Inferior parietal cortex (tissue), 1 donor: ENCODE measurements around the gene UBXN4.
"Not testable (repeated sequence)": the region's sequence is repeated elsewhere in the genome, so short reads cannot be mapped to it uniquely, and the experiment has no call there.

Experiments used
- DNase-seq: peaks from one replicate; pipeline ENCODE4 v3.0.0-alpha.2; 2016; ENCODE audit errors: extremely low spot score

Gene UBXN4, protein sequence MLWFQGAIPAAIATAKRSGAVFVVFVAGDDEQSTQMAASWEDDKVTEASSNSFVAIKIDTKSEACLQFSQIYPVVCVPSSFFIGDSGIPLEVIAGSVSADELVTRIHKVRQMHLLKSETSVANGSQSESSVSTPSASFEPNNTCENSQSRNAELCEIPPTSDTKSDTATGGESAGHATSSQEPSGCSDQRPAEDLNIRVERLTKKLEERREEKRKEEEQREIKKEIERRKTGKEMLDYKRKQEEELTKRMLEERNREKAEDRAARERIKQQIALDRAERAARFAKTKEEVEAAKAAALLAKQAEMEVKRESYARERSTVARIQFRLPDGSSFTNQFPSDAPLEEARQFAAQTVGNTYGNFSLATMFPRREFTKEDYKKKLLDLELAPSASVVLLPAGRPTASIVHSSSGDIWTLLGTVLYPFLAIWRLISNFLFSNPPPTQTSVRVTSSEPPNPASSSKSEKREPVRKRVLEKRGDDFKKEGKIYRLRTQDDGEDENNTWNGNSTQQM

DNA sequence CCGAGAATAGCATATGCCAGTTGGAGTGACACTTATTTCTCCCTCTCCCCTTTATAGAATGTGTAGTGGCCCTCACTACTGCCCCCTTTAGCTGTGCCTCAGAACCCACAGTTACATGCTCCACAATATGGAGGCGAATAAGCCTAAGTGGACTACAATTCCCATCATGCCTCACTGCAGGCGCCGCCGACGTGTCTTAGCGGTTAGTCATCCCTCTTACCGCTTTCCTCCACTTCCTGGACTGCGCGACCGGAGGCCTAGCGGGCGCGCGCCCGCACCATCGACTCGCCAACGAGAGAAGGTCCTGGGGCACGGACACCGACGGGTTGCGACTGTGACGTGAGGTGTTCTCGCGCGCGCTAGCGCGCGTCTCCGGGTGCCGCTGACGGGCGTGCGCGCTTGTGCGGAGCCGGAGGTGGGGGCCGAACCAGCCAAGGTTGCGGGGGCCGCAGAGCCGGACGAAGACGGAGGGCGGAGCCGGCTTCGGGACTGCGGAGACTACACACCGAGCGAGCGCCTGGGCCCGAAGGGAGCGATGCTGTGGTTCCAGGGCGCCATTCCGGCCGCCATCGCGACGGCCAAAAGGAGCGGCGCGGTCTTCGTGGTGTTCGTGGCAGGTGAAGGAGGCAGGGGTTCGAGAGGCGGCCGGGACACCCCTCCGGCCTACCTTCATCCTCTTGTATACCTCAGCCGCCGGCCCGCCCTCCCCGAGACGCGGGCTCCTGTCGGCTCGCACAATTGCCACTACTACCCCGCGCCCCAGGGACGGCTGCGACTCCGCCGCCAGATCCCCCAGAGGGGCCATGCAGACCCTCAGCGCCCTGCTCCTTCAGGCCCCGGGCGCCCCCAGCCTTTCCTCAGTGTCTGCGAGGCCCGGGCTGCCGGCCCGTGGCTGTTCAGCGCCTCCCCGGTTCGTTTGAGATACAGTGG is at the start of gene UBXN4:
Gene UBXN4 (plus strand): TSS at position 461 of the 930 bp plus-strand sequence. CDS start 75 bp downstream, at position 536.
- peak; percentile 98 for DNase-seq

DNA sequence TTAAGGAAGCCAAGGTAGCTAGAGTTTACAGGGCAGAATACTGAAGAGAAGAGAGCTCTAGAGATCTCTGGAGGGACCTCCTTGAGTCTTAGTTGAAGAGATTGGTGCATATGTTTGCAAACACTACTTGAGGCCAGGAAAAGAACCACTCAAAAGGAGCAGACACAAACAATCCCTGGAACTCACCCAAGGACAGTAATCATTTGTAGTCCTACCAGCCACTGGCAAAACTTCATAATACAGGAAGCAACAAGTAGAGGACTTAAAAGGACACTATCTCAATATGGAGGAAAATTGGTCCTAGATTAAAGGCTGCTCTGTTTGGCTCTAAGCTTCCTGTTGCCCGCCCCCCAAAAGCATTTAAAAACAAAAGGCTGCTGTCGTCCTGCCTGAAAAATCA is 46.9 kb upstream of the UBXN4 start:
- DNase-seq, result no peak

DNA sequence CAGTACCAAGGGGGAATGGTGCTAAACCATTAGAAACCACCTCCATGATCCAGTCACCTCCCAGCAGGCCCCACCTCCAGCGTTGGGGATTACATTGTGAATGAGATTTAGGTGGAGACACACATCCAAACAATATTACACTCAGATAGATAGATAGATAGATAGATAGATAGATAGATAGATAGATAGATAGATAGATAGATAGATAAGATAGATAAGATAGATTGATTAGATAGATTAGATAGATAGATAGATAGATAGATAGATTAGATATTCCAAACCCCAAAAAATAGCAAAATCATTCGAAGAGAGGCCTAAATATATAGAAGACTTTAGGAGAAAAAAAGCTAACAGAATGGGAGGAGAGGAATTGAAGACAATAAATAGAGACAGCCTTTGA is 42.8 kb upstream of the UBXN4 start:
- DNase-seq, result no peak

DNA sequence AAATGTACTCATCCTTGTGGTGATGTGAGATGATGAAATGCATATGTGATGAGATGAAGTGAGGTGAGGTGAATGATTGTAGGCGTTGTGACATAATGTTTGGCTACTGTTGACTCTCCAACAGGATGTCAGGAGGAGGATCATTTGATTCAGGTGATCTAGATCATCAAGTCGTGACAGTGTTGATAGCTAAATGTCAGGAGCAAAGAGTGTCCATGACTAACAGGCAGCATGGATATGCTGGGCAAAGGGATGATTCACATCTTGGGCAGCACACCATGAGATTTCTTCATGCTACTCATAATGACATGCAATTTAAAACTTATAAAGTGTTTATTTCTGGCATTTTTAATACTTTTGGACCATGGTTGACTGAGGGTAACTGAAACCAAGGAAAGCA is 40.2 kb upstream of the UBXN4 start:
- DNase-seq, result no peak

DNA sequence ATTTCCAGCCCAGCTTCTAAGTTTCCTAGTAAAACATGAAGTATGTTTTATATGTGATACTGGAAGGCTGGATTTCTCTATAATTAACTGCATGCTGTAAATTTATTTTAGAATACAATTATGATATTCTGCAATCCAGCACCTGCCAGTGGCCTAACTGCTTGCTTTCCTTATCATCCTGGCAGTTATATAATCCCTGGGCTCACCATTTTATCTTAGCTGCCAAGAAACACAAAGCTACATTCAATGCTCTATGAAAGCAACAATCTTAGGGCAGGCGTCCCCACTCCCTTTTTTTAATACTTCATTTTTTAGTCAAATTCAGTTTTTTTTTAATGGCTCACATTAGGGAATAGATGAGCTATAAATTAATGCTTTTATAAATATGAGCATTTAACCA is 38.4 kb upstream of the UBXN4 start:
- no peak for DNase-seq

DNA sequence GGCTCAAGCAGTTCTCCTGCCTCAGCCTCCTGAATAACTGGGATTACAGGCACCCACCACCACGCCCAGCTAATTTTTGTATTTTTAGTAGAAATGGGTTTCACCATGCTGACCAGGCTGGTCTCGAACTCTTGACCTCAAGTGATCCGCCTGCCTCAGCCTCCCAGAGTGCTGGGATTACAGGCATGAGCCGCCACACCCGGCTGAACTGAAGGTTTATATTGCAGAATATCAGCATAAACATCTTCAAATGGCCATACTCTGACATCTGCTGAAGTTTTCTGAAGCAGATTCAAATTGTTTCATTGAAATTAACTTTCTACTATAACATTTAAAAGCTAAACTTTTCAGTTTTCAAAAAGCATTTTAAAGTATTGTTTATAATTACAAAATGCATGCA is 37.6 kb upstream of the UBXN4 start:
- not testable (repeated sequence) for DNase-seq

DNA sequence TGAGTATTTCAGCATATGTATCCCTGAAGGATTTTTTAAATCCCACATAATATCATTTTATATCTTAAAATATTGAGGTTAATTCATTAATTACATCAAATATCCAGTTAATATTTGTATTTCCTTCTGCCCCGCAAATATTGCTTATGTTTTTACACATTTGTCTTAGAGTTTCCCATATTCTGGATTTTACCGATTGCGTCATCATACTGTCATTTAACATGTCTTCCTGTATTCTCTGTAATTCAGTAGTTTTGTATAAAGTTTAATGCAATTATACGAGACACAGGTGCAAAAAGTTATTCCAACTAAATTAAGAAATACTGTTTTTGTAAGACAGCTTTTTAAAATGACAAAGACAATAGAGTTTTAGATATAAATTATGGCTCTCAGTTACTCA is 33.5 kb upstream of the UBXN4 start:
- DNase-seq, result no peak

DNA sequence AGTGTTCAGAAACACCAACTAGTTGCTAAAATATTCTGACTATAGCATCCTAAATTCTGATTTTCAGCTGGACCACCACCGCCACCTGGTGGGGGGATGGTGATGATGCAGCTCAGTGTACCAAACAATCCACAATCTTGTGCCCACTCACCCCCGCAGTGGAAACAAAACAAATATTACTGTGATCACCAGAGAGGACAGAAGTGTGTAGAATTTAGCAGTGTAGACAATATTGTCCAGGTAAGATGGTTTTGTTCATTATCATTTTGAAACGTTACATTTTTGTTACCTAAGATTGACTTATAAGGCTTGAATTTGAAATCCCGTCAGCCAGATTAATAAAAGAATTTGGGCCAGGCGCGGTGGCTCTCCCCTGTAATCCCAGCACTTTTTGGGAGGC is 31.7 kb upstream of the UBXN4 start:
- peak; percentile 85 for DNase-seq

DNA sequence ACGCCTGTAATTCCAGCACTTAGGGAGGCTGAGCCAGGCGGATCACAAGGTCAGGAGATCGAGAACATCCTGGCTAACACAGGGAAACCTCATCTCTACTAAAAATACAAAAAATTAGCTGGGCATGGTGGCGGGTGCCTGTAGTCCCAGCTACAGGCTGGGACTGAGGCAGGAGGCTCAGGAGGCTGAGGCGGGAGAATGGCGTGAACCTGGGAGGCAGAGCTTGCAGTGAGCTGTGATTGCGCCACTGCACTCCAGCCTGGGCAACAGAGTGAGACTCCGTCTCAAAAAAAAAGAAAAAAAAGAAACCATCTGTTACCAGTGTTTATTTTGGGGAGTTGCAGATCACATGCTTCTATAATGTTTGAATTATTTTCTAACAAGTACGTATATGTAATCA is 26.6 kb upstream of the UBXN4 start:
- DNase-seq, result not testable (repeated sequence)

DNA sequence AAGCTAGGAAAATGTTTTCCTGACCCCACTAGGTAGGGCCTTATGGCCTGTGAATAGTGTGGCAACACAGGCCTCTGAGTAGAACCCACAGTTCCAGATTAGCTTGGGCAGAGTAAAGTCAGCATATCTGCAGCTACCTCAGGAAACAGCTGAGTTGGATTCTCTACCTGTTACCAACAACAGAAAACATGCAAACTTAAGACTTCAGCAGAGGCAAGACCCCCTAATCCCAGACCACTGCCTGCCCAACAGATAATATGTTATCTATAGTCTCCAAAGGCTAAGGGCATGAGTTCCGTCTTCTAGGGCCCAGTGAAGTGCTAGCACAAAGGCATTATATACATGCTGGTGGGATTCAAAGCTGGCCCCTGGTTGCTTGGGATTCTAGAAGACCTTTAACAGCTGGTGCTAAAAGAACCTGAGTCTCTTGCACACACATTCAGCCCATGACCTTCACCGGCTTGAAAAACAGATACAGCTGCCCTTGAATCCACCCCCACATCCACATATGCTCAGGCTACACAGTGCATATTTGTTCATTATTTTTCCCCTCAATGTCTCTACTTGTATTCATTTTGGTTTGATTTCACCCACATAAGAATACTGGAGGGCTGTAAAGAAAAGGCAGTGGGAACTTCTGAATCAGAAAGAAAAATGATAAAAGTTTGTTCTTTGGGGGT is 13.5 kb upstream of the UBXN4 start:
- DNase-seq, result no peak

DNA sequence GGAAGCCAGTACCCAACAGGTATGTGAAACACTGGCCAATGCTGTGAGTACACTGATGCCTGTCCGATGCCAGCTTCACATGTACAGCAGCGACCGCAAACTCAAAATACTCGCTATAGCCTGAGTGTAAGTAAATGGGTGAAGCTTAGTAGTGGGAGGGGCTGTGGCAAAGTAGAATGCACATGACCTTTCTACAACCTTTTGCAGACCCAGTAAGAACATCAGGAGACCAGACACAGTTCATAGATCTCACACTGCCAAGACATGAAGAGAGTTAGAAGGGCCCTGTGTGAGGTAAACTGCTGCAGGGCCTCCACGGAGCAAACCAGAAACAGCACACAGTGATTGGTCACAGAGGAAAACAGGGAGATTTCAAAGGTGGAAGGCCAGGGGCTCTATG is 9.1 kb upstream of the UBXN4 start:
- no peak for DNase-seq

DNA sequence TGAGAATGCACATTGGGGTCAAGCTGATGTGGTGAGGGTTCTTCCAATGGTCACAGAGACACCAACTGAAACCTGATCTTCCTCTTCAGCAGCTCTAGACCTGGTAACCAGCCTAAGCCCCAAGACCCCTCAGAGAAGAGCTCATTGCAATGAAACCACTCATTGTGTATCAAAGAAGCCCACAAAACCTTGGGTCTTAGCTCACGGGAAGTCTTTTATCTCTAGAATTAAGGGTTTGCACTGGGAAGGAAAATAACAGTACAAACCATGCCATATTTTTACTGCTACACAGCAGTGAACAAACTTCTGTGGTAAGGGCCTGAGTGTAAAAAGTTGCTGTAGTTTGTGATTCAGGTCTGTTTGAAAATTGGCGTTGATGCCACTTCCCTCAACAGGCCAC is 8.6 kb upstream of the UBXN4 start:
- no peak for DNase-seq

DNA sequence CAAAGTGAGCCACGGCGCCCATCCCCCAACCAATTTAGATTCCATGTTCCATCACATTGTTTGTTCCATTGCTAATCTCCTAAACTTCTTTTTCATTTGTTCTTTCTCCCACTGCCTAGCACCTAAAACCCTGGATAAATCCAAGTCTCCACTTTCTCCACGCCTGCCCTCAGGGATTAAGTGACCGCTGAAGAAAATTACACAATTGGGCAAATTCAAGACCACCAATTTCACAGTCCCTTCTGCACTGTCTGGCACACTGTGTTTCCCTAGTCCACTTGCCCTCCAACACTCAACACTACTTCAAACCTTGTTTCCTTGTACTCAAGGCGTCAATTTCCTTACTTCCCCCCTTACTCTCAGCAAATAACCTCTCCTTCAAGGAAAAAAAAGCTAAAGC is 5.1 kb upstream of the UBXN4 start:
- DNase-seq, result no peak

DNA sequence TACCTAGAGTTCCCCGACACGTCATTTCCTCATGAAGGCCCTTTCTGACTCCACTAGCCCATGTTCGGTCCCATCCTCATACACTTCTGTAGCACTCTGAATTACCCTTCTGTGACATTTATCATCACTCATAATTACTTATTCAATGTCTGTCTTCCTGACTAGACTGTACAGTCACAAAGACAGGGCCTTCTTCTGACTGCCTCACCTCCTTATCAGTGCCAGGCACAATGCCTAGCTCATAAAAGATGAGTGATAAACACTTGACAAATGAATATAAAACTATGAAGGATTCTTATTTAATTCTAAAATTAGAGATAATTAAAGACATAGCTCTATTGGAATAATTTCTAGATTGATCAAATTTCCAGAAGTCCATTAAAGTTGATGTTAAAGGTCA is 1.4 kb upstream of the UBXN4 start:
- no peak for DNase-seq

DNA sequence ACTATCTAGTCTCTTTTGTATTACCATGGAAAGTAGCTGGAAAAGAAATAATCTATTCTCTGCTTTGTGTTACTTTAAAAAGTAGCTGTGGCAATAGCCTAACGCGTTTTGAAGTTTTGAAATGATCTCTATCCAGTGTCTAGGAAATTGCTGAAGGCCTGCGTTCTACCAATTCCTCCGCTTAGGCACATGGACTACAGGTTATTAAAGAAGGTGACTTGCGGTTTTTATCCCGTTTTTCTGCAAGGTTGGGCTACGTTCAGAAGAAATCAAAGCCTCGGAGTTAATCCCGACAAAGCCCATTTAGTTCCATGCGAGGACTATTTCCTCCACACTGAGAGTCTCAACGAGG is 636 bp upstream of the UBXN4 start:
- DNase-seq, result no peak

DNA sequence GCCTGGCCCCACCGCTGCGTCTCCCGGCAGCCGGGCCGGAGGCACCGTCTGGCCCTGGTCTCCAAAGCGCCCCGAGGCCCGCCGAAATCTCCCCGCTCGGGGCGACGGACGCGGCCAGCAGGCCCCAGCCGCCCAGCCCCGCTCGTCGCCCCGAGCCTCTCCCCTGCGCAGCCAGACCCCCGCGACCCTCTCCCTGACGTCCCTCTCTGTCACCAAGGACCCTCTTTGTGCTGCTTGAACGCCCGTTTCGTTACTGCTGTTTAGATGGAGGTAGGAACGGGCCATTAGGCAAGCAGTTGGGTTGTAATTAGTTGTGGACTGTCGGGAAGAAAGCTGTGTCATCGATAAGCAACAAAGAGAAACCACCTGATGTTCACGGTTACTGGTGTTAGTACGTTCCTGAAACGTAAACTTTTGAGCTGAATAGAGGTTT is 686 bp downstream of the UBXN4 start:
- peak; percentile 52 for DNase-seq

DNA sequence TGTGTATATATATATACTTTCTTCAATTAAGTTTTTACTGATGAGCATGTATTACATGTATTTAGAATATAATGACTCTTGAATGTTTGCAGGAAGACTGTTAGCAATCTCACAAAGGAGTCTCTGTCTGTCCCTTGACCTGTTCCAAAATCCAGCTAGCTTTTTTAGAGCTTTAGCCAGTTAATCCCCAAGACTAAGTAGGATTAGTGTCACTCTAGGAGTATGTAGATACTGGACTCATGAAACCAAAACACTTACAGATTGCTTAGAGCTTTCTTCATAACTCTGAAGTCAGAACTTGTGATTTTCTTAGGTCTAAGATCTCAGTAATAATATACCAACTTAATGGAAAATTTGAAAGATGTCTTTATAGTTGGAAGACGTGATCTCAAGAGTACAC is 2.2 kb downstream of the UBXN4 start:
- DNase-seq, result no peak

DNA sequence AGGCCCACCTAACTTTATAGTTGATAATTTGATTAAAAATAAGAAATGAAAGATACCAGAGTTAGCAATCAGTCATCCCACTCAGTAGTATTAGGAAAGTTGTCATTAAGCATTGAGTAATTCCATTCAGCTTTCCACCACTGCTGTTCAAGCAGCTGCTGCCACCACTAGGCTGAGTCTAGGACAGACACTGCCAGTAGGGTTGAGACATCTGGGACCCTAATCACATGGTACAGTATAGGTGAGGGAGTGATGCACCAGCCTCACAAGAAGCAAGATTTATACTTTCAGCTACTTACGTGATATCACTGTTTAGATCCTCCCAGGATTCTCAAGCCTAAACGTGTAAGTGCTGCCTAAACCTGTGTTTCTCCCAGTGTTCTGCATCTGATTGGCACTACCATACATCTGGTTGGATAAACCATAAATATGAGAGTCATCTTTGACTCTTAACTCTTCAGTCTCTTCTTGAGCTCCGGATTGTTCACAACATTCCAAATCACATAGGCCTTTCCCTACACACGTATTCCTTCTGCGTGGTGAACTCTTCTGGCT is 3.2 kb downstream of the UBXN4 start:
- no peak for DNase-seq

DNA sequence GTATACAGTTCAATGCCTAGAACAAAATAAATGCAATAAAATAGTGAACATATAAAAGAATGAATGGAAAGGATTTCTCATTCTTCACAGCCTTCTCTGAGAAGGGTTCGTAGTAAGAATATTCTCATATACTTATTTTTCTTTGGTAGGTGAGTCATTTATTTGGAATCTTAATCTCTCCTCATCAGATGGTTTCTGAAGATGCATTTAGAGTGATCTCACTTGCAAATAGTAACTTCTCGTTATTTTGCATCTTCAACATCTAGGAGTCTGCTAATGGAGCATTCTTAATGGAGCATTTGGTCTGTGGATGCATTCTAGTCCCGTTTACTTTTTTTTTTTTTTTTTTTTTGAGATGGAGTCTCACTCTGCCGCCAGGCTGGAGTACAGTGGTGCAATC is 3.9 kb downstream of the UBXN4 start:
- DNase-seq, result no peak

DNA sequence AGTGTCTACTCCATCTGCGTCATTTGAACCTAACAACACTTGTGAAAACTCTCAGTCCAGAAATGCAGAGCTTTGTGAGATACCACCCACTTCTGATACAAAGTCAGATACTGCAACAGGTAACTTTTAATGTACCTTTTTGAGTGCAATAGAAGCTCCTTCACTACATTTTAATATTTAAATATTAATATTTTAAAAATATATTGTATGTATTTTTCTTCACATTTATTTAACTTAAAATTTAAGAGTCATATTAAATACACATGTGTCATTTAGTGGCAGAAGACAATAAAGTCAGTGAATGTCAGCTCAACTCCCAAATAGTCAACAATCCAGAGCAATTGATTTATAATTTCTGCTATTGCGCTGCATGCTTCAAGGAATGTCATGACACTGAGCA is 13.9 kb downstream of the UBXN4 start:
- DNase-seq, result no peak

DNA sequence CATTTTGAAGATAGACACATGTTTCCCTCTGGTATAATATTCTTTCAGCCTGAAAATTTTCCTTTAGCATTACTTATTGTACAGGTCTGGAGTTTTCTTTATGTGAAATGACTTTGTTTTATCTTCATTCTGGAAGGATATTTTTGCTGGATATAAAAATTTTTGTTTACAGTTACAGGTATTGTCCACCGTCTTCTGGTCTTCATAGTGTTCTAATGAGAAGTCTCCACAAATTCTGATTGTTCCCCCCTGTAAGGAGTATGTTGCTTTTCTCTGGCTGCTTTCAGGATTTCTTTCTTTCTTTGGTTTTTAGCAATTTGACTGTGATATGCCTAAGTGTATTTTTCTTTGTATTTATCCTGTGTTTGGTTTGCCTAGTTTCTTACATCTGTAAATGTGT is 15.0 kb downstream of the UBXN4 start:
- no peak for DNase-seq

DNA sequence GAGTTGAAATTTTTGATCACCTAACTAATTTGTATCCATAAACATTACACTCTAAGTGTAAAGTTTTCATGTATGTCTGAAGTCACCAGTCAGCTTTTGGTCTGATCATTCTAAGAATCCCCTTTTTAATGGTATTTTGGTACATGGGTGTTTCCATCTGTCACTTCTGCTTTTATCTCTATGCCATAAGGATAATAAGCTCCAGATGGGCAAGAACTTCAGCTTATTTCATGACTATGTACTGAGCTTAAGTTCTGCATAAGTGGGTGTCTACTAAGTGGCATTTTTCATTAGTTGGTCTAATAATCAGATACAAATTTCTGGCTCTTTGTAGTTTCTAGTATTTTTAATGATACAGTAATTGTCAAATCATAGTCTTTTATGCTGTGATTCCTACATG is 20.4 kb downstream of the UBXN4 start:
- no peak for DNase-seq
